LHCN-M2 (cell line): Measurements from ENCODE around the gene STOX1. TPM values are rescaled to one million over a fixed set of nuclear protein-coding genes. Genes with fewer than 3 reads are reported as not detected.

Experiments
- total RNA-seq: library from RNA; depleted of rRNA; stranded (reverse); fragments of >200 nt; gene quantifications from 2 replicates; pipeline ENCODE4 v1.2.3, GENCODE V29; 2014; rRNA removed

STOX1 gene
- total RNA-seq, 1 experiment from 2014 or later = 0.57 TPM

Other genes starting within 250 kb of the STOX1 start
- 47.3 and 60.3 TPM in 2 replicates for gene CCAR1, start 106.3 kb upstream of the STOX1 start, total RNA-seq
- 58.5 and 66.2 TPM in 2 replicates for gene DDX50, start 73.8 kb downstream of the STOX1 start, total RNA-seq
- gene DDX21, start 128.6 kb downstream of the STOX1 start, total RNA-seq = 94.7 and 96.7 TPM in 2 replicates
- 63.4 and 65.1 TPM in 2 replicates for gene KIFBP, start 161.3 kb downstream of the STOX1 start, total RNA-seq